HG03045 (cell line): ENCODE measurements around the gene CD209.
"Not testable (repeated sequence)": the region's sequence is repeated elsewhere in the genome, so short reads cannot be mapped to it uniquely, and the experiment has no call there.

ENCODE experiments used
- ATAC-seq: cut with Tn5 transposase; IDR thresholded peaks from one replicate; pipeline ENCODE4 v1.9.1; 2021; ENCODE audit warnings: mild to moderate bottlenecking, moderate library complexity; ENCODE audit not compliant: unreplicated experiment

The CD209 gene

GRCh38 chr19:7769171-7769570 lies 21.8 kb upstream of the CD209 start:
- no peak for ATAC-seq

DNA sequence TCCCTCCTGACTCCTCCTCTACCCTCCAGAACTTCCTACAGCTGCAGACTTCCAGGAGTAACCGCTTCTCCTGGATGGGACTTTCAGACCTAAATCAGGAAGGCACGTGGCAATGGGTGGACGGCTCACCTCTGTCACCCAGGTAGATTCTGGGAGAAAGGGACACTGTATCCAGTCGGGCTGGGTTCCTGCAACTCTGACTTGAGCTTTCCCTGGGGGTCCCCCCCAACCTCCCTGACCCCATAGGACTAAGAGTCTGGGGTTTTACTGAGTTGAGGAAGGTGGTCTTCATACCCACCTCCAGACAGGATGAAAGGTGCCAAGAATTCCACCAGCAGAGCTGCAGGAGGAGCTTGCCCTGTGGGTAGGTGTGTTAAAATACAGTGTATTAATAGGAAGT lies 20.2 kb upstream of the CD209 start:
- ATAC-seq, result no peak

DNA sequence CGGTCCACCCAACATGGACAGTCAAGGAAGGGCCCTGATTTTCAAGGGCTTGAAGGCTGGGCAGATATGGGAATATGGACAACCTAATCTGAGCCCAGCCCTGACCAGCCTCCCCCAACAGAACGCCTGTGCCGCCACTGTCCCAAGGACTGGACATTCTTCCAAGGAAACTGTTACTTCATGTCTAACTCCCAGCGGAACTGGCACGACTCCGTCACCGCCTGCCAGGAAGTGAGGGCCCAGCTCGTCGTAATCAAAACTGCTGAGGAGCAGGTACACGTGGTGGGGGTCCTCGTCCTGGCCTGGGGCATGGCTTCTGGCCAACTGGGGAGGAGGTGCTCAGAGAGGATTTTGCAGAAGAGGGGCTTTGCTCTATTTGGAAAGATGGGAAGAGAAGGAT lies 19.2 kb upstream of the CD209 start:
- ATAC-seq, result no peak

GRCh38 chr19:7765043-7765442 lies 17.7 kb upstream of the CD209 start:
- ATAC-seq, result not testable (repeated sequence)

- ATAC-seq, result not testable (repeated sequence)
Measured at GRCh38 chr19:7764157-7764556, 16.8 kb upstream of the CD209 start.

GRCh38 chr19:7763696-7764095 lies 16.4 kb upstream of the CD209 start:
- no peak for ATAC-seq

DNA sequence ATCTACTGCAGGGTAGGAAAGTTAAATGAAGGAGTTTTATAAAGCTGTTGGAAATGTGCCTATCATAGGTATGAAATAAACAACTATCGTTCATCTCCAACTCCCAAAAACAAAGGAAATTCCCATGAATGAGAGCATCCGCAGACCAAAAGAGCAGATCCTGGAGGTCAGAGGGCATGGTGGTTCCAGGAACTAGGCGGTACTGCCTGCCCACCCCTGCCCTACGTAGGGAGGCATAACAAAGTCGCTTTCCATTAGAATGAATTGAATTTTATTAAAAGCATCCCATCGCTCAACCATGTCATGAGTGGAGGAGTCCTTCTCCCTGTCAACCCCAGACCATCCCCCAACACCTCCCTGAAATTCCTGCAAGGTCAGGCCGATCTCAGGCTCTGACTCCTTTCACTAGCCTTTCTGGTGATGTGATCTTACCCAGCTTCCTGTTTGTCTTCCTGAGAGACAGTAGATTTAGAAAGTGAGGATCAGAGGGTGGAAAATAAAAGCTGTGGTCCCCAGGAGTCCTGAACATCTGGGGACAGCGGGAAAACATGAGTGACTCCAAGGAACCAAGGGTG lies 15.5 kb upstream of the CD209 start, which contains the start of gene CLEC4M:
Gene CLEC4M (plus strand): TSS at position 525 of the 575 bp plus-strand sequence. CDS start 24 bp downstream, at position 549.
- ATAC-seq, result no peak

DNA sequence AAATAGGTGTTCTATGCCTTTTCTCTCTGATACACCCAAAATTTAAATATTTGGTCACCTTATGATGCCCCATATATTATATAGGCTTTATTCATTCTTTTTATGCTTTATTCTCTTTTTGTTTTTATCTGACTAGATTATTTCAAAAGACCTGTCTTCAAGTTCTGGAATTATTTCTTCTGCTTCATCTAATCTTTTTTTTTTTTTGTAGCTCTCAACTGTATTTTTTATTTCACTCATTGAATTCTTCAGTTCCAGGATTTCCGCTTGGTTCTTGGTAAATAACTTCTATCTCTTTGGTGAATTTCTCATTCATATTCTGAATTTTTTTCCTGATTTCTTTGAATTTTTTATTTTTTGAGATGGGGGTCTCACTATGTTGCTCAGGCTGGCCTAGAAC lies 11.8 kb upstream of the CD209 start:
- ATAC-seq, result no peak

GRCh38 chr19:7757358-7757757 lies 10.0 kb upstream of the CD209 start:
- no peak for ATAC-seq

DNA sequence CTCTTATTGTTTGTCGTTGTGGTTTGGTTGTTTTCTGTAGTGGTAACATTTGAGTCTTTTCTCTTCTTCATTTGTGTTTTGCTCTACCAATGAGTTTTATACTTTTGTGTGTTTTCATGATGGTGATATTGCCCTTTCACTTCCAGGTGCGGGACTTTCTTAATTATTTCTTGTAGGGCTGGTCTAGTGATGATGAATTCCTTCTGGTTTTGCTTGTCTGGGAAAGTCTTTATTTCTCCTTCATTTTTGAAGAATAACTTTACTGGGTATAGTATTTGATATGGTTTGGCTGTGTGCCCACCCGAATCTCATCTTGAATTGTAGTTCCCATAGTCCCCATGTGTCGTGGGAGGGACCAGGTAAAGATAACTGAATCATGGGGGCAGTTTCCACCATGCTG lies 8.9 kb upstream of the CD209 start:
- ATAC-seq, result no peak

DNA sequence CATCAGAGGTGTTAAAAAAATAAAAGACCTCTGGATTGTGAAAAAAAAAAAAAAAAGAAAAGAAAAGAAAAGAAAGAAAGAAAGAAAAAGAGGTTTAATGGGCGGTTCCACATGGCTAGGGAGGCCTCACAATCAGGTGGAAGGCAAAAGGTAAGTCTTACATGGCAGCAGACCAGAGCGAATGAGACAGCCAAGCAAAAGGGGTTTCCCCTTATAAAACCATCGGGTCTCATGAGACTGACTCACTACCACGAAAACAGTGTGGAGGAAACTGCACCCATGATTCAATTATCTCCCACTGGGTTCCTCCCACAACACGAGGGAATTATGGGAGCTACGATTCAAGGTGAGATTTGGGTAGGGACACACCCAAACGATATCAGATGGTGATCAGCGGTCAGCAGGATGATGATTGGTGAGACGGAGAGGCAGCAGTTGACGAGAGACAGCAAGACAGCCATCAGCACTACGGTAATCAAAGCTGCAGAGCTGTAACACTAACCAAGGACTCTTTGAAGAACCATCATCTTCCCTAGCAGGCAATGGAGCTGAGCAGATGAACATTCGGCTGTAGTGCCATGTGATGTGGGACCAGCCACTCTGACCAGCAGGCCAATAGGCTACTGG lies 3.9 kb upstream of the CD209 start:
- no peak for ATAC-seq

DNA sequence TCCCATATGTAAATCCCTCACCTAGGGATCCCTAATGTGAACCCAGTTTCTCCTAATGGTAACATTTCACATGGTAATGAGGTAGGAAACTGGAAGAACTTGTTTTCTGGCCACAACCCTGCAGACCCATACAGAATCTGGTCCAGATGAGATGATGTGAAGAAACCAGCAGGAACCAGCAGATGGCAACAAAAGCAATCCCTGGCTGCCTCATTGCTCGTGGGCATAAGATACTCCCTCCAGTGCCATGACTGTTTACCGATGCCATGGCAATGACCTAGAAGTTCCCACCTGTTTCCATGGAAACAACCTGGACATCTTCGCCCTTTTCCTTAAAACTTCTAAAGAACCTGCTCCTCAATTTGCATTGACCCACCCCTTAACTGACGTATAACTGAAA lies 1.4 kb upstream of the CD209 start:
- ATAC-seq, result no peak

- no peak for ATAC-seq
Measured at GRCh38 chr19:7748171-7748570, 837 bp upstream of the CD209 start.

DNA sequence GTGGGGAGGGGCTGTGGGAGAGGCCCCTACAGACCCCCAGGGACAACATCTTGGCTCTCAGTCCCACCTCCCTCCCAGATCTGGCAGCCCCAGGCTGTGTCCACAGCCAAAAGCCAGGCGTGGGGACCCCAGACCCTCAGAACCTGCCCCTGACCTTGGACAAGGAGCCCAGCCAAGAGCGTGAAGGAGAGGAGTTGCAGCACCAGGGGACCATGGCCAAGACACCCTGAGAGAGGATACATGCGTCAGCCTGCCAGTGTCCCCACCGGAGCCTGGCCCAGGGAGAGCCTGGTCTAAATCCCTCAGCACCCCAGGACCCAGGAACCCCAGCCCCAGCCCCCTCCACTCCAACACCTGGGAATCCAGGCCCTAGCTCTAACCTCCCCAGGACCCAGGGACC lies 1.0 kb downstream of the CD209 start:
- not testable (repeated sequence) for ATAC-seq

- no peak for ATAC-seq
Measured at GRCh38 chr19:7744871-7745650, 2.3 kb downstream of the CD209 start.

- ATAC-seq, result no peak
Measured at GRCh38 chr19:7744199-7744786, 3.0 kb downstream of the CD209 start.

GRCh38 chr19:7743425-7743841 lies 3.9 kb downstream of the CD209 start:
- no peak for ATAC-seq

DNA sequence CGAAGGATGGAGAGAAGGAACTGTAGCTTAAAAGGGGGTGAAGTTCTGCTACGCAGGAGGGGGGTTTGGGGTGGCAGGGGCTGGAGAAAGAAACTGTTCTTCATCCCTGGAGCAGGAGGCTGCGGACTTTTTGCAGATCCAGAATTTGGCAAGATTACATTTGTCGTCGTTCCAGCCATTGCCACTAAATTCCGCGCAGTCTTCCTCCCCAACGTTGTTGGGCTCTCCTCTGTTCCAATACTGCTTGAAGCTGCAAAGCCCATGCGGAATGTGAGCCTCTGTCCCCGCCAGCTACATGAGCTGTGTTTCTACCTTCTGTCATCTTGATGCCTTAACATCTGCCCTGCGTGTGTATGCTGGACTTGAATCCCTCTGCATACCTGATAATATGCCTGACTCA lies 4.3 kb downstream of the CD209 start:
- ATAC-seq, result no peak

DNA sequence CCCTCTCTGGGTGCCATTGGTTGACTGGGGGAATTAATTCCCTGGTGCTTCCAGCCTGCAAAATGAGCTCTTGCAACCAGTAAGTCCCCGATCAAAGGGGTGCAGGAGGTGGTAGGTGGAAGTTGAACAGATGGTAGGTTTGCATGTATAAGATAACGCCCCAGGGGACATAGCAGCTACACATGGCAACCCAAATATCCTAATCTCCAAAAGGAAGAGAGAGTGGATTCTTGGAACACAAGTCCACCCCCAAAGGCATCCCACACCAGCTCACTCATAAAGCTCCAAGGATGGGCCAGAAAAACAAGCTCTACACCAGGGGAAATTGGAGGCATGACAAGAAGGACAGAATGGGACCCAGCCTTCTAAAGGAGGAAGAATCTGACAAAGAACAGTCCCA lies 4.8 kb downstream of the CD209 start:
- ATAC-seq, result no peak

DNA sequence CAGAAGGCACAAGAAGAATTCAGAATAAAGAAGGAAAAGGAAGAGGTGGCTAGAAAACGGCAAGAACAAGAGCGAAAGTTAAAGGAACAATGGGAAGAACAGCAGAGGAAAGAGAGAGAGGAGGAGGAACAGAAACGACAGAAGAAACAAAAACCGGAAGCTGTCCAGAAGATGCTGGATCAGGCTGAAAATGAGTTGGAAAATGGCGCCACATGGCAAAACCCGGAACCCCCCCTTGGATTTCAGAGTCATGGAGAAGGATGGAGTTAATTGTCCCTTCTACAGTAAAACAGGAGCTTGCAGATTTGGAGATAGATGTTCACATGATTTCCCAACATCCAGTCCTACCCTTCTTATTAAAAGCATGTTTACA lies 6.7 kb downstream of the CD209 start:
- ATAC-seq, result no peak

- ATAC-seq, result no peak
Measured at GRCh38 chr19:7739801-7740681, 7.3 kb downstream of the CD209 start.
